ENCODE data around the gene SELENBP1.
A peak's percentile ranks its signal among the peaks of the same experiment; 100 is the strongest.
"Not testable (repeated sequence)": the region's sequence is repeated elsewhere in the genome, so short reads cannot be mapped to it uniquely, and the experiment has no call there.

SELENBP1 gene

DNA sequence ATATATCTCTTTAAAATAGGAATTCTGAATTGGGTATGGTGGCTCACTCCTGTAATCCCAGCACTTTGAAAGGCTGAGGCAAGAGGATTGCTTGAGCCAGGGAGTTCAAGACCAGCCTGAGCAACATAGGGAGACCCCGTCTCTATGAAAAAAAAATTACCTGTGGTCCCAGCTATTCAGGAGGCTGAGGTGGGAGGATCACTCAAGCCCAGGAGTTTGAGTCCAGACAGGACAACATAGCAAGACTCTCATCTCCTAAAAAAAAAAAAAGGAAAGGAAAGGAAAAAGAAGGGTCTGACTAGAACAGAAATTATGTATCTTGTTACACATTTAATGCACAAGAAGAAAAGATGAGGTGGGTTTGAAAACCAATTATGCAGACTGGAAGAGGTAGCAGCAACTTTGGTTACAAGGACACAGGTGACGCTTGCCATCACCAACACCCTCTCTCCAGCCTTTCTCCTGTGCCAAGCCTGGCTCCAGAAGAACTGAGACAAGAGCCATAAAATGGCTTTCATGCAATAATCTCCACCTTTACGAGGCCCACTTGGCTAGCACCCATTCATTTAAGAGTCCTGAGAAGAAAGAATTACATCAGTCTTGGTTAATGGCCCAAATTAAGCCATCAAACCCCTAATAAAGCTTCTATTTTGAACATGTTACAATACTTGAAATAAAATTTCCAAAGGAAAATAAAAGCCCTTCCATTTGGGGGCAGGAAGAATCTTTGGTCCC lies 4.8 kb upstream of the SELENBP1 start:
- DNase-seq (ENCODE audit: low read depth) = no peak

DNA sequence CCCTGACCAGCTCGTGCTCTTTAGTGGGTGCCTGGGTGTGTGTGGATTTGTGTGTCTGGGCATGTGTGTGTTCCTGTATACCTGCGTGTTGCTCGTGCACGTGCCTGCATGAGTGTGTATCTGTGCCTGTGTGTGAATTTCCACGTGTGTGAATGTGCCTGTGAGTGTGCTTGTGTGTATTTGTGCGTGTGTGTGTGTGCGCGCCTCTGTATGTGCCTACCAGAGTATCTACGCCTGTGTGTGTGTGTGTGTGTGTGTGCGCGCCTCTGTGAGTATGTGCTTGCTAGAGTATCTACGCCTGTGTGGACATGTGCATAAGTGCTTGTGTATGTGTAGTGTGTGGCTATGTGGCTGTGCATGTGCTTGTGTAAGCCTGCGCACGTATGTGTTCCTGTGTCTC lies 691 bp upstream of the SELENBP1 start:
- no peak for DNase-seq (ENCODE audit: low read depth)

DNA sequence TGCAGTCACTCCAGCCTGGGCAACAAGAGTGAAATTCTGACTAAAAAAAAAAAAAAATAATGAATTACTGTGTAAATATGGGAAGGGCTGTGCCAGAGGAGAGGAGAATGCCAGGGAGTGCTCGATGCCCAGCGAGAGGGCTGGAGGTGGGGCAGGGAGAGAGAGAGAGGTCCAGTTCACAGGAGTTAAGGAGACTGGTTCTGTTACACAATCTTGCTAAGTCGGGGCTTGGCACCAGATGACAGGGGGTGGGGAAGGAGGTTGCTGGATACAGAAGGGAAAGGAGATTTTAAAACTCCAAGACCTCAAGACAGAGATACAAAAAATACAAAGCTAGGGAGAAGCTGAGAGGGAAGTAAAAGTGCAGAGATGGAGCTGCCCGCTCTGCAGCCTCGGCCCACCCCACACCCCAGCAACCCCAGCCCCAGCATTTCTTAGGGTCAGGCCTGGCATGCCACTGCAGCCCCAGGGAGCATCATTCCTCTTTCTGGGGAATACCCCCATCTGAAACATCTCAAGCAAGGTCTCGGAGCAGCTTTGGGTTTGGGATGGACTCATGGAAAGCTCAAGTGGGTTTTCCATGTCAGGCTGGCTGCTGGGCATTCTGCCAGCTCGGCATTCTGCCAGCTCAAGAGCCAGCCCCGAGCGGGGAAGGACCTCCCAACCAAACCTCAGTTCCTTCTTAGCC lies 991 bp downstream of the SELENBP1 start:
- peak; percentile 36 for DNase-seq (ENCODE audit: low read depth)

DNA sequence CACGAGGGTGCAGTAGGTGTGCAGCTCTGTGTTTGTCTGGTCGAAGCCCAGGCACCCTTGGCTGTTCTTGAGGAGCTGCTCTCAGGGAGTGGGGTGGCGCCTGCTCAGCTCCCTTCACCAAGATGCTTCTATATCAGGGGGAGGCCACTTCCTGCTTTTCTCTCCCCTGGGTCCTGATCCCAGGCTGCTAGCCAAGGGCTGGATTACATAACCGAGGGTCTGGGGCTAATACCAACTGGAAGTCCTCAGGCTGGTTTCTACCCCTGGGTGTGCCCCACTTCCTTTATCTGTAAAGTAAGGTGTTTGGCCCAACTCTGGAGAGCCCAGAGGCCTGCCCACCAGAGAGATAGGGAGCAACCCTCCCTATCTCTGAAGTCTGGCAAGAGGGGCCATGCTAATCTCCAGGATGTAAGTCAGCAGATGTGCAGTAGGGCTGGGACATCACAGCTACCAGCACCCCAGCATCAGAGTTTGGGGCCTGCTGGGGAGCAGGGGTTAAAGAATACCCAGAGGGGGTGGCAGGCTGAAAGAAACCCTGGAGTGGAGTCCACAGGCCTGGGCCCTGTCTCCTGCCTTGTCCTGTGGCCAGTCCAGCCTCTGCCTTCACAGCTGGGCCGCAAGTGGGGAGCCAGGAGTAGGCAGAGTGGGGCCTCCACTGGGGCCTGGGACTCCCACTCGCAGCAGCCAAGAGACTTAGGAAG lies 2.1 kb downstream of the SELENBP1 start:
- DNase-seq (ENCODE audit: low read depth) = no peak

DNA sequence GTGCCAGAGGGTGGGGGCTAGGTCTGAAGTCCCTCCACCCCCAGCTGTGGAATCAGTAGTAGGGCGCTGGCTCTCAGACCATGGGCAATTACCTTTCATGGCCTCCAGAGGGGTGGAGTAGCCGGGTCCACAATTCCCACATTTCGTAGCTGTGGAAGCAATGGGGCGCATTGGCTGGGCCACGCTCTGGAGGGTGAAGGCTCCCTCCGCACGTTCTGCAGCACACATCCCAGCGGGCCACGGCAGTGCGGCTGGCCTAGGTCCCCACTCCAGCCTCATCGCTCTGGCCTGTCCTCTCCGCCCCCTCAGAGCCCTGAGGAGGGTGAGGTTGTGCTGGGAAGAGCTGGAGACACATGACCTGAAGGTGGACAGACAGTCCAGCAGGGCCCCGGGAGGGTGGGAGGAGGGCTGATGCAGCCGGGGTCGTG lies 2.9 kb downstream of the SELENBP1 start:
- no peak for DNase-seq (ENCODE audit: low read depth)

DNA sequence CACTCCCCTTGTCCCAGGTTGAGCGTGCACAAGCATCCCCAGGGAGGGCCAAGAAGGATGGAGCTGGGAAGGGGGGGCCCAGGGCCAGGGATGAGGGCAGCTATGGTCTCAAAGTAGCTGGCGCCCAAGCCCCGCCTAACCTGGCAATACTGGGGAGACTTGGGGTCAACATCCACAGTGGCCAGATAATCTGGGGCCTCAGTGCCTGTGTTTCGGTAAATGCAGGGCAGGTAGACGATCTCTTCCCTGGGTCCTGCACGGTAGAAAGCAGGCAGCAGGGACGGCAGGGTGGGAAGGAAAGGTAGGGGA lies 3.2 kb downstream of the SELENBP1 start:
- no peak for DNase-seq (ENCODE audit: low read depth)

DNA sequence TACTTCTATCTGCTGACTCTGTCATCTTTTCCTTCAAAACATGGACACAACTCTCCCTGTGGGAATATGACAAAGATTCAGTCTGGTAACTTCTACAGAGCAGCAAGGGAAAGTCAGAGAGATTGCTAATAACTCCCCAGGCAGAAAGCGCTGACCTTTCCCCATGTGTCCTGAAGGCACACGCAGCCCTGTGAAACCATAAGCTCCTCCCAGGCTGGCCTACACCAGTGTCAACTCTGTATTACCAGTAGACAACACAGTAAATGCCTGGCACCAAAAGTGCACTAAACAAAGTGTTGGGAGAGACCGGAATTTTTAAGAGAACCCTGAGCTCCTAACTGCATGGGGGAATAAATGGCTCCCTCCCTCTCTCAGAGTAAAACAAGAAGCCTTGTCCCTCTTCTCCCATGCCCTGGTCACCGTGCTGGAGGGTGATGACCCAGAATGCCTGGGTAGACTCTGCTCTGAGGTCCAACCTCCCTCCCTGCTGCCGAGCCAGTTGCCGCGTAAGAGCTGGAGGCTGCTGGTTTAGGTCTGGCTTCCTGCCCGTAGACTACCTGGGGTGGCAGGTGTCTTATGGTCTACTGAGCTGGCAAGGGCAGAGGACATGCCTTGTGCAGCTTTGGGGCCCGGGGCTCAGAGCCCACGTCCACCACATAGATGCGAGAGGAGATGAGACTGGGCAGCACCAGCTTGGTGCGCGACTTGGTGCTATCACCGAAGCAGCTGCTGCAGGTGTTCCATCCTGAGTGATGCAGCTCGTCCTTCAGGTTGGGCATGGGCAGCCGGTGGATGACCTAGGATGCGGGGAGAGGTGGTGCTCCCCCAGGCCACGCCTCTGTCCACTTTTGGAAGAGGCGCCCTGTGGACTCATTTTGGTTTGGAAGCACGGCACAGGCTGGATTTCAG lies 3.9 kb downstream of the SELENBP1 start:
- DNase-seq (ENCODE audit: low read depth) = no peak

DNA sequence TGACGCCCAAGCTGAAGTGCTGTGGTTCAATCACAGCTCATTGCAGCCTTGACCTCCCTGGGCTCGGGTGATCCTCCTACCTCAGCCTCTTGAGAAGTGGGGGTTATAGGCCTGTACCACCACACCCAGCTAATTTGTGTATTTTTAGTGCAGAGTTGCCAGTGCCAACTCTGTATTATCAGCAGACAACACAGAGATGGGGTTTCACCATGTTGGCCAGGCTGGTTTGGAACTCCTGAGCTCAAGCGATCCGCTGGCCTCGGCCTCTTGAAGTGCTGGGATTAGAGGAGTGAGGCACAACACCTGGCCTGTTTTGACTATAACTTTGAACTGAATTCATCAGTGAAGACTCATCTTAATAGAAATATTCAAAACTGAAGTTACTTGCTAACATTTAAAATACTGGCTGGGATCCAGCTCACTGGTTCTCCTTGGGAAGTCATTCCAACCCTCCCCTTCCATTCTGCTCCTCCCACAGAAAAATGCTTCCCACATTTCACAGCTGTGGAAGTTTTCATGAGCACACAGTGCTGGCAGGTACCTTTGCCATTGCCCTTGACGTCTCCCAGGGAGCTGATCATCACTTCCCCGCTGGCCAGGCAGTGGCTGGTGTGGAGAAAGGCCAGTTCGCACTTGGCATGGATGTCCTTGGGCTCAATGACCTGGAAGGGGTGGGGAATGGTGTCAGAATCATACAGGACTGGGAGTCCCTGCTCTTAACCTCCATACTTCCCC lies 4.7 kb downstream of the SELENBP1 start:
- DNase-seq (ENCODE audit: low read depth) = no peak

DNA sequence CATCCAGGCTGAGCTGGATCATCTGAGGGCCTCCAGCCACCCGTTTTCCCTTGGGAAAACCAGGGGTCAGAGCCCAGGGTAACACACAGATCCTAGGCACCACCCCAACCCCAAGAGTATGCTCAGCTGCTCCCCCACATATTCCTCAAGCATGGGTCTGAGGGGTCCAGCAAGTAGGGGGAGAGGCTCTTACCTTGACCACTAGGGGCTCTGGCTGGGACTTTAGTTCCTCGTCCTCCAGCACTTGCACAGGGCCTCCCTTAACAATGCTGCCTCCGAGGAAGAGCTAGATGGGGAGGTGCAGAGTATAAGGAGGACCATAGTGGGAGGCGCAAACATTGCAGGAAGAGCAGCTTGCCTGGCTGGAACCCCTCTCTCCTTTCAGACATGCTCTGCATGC lies 7.5 kb downstream of the SELENBP1 start:
- DNase-seq (ENCODE audit: low read depth) = no peak

DNA sequence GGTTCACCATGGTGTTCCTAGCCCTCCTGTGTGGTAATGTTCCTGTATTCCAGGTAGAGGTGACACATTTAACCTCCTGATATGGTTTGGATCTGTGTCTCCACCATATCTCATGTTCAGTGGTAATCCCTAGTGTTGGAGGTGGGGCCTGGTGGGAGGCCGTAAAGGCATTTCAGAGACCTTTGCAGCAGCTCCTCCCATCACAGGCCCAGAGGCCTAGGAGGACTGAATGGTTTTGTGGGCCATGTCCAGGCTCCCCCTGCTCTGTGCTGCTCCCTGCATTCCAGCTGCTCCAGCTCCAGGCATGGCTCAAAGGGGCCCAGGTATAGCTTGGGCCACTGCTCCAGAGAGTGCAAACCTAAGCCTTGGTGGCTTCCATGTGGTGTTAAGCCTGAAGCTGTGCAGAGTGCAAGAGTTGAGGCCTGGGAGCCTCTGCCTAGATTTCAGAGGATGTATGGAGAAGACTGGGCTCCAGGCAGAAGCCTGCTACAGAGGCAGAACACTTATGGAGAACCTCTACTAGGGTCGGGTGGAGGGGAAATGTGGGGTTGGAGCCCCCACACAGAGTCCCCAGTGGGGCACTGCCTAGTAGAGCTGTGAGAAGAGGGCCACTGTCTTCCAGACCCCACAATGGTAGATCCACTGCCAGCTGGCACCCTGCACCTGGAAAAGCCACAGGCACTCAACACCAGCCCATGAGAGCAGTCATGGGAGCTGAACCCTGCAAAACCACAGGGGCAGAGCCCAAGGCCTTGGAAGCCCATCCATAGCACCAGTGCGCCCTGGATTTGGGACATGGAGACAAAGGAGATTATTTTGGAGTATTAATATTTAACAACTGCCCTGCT lies 10.0 kb downstream of the SELENBP1 start:
- DNase-seq (ENCODE audit: low read depth) = no peak

DNA sequence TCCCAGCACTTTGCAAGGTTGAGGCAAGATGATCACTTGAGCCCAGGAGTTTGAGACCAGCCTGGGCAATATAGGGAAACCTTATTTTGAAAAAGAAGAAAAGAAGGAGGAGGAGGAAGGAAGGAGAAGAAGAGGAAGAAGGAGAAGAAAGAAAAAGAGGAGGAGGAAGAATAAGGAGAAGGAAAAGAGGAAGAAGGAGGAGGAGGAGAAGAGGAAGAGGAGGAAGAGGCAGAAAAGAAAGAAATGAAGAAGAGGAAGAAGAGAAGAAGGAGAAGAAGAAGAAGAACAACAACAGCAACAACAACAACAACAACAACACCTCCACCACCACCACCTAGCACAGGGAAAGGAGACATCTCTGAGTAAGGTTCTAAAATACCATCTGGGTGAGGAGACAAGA lies 10.6 kb downstream of the SELENBP1 start:
- DNase-seq (ENCODE audit: low read depth) = no peak

DNA sequence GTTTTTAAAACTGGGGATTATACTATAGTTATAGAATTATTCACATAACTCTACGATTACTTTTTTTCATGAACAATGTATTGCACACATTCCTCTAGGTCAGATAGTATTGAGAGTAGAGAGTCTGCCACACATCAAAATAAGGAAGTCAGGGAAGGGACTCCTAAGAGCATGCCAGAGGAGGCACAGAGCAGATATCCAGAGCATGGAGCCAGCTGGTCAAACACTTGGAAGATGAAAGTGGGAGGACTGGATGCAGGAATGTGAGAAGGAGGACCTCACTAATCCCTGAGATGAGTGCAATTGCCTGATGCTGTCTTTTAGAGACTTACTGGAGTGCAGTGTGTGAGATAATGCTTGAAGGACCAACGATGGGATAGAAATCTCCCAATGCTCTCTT lies 15.8 kb downstream of the SELENBP1 start:
- DNase-seq (ENCODE audit: low read depth) = no peak

DNA sequence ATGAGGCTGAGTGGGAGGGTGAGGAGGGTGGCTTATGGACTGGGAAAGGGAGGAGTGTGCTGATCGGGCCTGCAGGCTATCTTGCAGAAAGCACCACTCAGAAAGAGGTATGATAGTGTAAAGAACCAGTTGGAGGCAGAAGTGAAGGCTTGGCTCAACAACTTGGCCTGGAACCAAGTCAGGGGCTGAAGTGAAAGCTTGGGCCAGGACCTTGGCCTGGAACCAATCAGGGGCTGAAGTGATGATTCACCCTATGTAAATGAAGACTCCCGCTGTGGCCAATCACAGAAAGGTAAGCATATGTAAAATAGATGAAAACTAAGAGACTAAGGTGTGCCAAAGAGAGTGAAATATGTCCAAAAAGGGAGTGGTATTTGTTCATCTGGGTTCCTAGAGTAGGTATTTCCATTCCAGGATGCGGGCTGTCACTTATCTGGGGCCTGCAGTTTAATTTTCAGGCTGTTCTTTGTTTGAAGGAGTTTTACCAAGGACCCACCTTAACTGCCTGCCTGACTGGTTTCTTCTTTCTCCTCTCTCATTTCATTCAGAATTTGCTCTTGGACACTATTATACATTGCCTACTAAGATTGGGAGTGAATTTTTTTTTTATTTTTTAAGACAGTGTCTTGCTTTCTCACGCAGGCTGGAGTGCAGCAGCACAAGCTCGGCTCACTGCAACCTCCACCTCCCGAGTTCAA lies 20.3 kb downstream of the SELENBP1 start:
- no peak for DNase-seq (ENCODE audit: low read depth)

DNA sequence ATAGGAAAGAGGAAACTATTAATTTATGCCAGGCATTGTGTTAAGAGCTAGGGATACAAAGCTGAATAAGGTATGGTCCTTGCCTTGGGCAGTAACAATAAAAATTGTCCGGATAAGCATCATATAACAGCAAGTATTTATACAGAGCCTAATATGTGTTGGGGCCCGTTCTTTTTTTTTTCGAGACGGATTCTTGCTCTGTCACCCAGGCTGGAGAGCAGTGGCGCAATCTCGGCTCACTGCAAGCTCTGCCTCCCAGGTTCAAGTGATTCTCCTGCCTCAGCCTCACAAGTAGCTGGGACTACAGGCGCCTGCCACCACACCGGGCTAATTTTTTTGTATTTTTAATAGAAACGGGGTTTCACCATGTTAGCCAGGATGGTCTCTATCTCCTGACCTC lies 22.2 kb downstream of the SELENBP1 start:
- DNase-seq (ENCODE audit: low read depth) = not testable (repeated sequence)

DNA sequence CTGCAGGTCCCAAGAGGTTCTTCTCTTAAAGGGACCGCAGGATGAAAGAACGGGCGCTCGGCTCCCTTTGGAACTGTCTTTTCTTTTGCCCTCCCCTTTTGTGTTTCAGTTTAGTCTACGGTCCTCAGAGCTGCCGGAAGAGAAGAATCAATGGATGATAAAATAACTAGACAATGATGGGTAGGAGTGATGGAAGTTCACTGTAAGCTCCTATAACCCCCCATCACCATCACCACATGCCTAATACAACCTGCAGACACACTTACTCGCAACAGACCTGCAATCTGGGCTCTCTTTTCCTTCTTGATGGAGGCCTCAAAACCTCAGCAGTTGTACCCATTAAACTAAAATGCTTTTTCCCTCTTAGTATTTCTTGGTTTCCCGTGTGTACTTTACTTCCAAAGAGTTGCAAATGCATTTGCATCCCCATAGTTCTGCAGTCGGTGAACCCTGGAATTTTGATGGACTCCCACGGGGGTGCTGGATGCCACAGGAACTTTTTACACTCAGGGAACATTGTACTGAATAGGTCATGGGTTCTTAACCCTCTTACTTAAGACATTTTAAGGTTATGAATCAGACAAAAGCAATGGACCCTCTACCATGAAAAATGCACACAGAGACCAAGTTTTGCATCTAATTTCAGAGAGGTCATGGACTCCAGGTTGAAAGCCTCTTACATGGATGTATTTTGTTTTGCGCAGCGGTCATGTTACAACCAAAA lies 24.8 kb downstream of the SELENBP1 start:
- no peak for DNase-seq (ENCODE audit: low read depth)

DNA sequence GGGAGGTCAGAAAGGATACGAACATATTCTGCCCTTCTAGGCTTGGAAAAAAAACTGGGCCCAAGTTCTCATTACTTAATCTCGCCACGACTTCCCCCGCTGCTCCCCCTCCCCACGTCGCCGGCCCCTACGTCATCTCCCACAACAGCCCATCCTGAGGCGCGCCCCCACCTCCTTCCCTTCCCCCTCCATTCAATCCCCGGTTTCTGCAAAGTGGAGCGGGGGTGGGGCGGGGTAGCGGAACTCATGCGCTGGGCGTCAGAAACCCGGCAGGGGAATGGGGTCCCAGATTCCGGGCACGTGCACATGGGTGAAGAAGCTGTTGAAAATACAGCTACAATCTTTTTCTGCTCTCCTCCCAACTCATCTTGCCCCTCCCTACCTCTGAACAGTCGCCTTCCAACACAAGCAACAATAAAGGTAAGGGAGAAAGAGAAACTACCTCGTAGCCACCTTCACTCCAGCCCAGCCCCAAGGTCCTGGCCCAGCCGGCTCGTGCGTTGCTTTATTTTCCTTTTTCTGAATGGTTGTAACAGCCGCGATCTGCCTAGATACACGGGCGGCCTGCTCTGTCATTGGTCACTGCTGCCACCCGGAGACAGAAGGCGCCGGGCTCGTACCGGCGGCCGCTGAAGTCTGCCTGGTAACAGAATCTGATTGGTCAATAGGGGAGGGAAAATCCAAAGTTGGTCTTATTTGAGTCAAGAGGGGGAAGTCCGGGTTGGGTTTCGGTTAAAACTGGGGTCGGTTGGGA lies 25.6 kb downstream of the SELENBP1 start, which contains the start of gene RFX5:
Gene RFX5 (minus strand): TSS at position 484 of the 754 bp plus-strand sequence. CDS start 932 bp downstream, outside the sequence.
- peak; percentile 90 for DNase-seq (ENCODE audit: low read depth)

DNA sequence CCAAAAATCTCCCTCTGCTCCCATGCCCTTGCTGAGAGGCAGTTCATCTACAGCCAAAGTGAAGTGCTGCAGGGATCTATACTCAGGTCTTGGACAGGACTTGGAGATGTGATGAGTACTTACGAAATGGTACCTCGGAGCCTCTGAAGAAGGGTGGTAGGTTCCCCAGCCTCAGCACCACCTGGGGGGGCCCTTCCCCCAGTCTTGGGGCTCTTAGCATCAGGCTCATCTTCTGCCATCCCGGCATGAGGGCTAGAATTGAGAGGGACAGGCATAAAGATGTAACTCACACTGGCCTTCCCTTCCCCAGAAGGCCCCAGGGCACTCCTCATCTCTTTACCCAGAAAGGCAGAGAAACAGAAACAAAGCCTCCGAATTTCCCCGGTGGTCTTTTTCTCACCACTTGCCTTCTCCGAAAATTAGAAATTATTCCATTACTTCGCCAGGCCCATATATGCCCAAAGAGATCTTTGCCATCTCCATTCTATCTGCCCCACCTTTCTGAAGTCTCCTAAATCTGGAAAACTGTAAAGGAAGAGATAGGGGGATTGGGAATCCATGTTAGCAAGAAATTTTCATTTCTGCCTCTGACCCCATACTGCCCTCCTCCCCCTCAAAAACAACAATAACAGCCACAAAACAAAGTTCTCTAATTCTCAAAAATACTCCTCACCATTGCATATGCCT lies 26.3 kb downstream of the SELENBP1 start:
- no peak for DNase-seq (ENCODE audit: low read depth)

DNA sequence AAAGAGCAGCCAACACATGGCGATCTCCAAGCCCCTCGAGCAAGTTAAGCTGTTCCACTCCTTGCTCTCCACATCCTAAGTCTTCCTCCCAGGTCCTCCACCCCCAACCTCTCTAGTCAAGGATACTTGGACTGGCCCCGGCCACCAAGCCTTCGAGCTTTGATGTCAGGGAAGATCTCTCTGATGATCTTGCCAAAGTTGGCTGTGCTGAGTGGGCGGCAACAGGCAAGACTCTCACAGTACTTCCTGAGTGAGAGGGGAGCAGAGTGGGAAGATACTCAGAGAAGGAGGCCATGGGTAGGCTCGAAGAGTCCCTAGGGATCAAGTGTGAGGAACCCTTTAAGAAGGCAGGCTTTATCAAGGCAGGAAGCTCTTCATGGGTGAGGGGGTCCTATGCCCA lies 28.2 kb downstream of the SELENBP1 start:
- DNase-seq (ENCODE audit: low read depth) = no peak
